Measurements from ENCODE around the gene ZBTB11.
"Not testable (repeated sequence)": the region's sequence is repeated elsewhere in the genome, so short reads cannot be mapped to it uniquely, and the experiment has no call there.

DNA sequence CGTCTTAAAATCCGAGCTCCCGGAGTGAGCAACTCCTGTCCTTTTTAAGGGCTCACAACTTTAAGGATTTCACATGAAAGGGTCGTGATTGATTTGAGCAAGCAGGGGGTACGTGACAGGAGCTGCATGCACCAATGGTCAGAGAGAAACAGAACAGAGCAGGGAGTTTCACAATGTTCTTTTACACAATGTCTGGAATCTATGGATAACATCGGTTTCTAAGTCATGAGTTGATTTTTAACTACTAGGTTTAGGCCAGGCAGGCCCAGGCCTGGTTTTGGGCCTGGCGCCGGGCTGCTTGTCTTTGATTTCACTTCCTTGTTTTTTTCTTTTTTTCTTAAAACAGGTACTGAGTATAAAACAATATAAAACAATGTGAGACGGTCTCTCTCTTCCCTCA lies 63.9 kb downstream of the ZBTB11 start:
- TF ChIP-seq, protein P1, sequence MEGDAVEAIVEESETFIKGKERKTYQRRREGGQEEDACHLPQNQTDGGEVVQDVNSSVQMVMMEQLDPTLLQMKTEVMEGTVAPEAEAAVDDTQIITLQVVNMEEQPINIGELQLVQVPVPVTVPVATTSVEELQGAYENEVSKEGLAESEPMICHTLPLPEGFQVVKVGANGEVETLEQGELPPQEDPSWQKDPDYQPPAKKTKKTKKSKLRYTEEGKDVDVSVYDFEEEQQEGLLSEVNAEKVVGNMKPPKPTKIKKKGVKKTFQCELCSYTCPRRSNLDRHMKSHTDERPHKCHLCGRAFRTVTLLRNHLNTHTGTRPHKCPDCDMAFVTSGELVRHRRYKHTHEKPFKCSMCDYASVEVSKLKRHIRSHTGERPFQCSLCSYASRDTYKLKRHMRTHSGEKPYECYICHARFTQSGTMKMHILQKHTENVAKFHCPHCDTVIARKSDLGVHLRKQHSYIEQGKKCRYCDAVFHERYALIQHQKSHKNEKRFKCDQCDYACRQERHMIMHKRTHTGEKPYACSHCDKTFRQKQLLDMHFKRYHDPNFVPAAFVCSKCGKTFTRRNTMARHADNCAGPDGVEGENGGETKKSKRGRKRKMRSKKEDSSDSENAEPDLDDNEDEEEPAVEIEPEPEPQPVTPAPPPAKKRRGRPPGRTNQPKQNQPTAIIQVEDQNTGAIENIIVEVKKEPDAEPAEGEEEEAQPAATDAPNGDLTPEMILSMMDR (conservative IDR thresholded peaks at IDR 0.05; ENCODE audit: low read depth, low read length), result not testable (repeated sequence)
- TF ChIP-seq EZH2 (IDR thresholded peaks at IDR 0.05; ENCODE audit: borderline replicate concordance, low read depth, low read length, poor library complexity, severe bottlenecking), result not testable (repeated sequence)

Measured in A673 (cell line).